CD4-positive, alpha-beta T cell treated with Interferon alpha-2 for 1 hour (primary cell): Measurements from ENCODE around the gene ZNF678.

Experiments used
- DNase-seq, 2 donors: peaks; one replicate each; pipeline ENCODE4 v3.0.0-alpha.2; 2020 to 2022

The ZNF678 gene

DNA sequence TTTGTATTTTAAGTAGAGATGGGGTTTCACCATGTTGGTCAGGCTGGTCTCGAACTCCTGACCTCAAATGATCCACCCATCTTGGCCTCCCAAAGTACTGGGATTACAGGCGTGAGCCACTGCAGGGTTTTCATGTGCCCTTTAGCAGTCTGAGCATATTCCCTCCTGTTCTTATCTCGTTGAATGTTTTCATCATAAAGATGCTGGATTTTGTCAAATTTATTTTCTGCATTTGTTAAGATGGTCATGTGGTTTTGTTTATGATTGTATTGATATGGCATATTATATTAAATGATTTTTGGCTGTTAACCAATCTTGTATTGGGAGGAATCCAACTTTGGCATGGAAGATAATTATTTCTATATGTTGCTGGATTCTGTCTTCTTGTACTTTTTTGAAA is 163.0 kb downstream of the ZNF678 start:
- no peak for DNase-seq
